HL-60 (cell line): ENCODE results near the gene JPH3.

ENCODE experiments used
- DNase-seq, 2 experiments: peaks; one replicate each; pipeline ENCODE4 v3.0.0-alpha.2; 2010 to 2020; ENCODE audit warnings: low read depth in 1 of 2, low spot score in 1 of 2
- H3K27ac ChIP-seq: fragments of 250-450 bp; sonication (Bioruptor Pico); replicated peaks from 2 replicates; pipeline ENCODE4 v1.5.1; 2020; ENCODE audit warnings: mild to moderate bottlenecking, moderate library complexity
- H3K27me3 ChIP-seq: fragments of 250-450 bp; sonication (Bioruptor Pico); 2 replicates; pipeline ENCODE4 v1.5.1; 2021; ENCODE audit warnings: mild to moderate bottlenecking, moderate library complexity; ENCODE audit not compliant: insufficient read depth, poor library complexity, severe bottlenecking
- H3K4me3 ChIP-seq: replicated peaks from 2 replicates; pipeline ENCODE4 v1.5.1; 2011; ENCODE audit warnings: mild to moderate bottlenecking, control low read depth, low read length; ENCODE audit not compliant: insufficient read depth
- GABPA ChIP-seq: IDR thresholded peaks from 2 replicates; pipeline ENCODE4 v1.6.1; 2012; ENCODE audit warnings: low read depth
- POLR2AphosphoS5 ChIP-seq: IDR thresholded peaks from 2 replicates; pipeline ENCODE4 v1.6.1; 2012; ENCODE audit warnings: low read depth
- SPI1 ChIP-seq: IDR thresholded peaks from 2 replicates; pipeline ENCODE4 v1.6.1; 2012; ENCODE audit warnings: low read depth, mild to moderate bottlenecking, borderline replicate concordance
- TF ChIP-seq, protein P1 (sequence below): IDR thresholded peaks from one replicate; pipeline ENCODE4 v1.5.1; 2011; ENCODE audit warnings: low read length, control low read depth, inconsistent platforms; ENCODE audit not compliant: insufficient read depth
- TF ChIP-seq, protein P2 (sequence below): IDR thresholded peaks from 2 replicates; pipeline ENCODE4 v1.6.1; 2012; ENCODE audit warnings: low read depth; ENCODE audit not compliant: insufficient replicate concordance

The JPH3 gene

DNA sequence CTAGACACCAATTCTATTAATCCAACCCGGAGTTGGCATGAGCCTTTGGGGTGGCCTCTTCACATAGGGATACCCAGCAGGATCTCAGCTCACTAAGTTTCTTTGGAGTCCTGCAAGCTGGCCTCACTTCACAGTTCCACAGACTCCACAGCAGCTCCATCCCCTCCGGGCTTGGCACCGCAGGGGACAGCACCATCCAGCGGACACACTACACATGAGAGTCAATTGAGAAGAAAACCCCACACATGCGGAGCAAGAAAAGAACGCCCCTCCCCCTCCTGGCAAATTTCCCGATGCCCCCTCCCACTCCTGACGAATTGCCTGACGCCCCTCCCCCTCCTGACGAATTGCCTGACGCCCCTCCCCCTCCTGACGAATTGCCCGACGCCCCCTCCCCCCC, 132.3 kb downstream of the JPH3 start:
- no peak overlapping the region for H3K4me3 ChIP-seq
- H3K27me3 ChIP-seq: no peaks in the 10 kb centered on the region
- no peak overlapping the region for H3K27ac ChIP-seq
- no peak for DNase-seq
- TF ChIP-seq SPI1 (no peak), POLR2AphosphoS5 (no peak), GABPA (no peak)
- TF ChIP-seq, protein P1, sequence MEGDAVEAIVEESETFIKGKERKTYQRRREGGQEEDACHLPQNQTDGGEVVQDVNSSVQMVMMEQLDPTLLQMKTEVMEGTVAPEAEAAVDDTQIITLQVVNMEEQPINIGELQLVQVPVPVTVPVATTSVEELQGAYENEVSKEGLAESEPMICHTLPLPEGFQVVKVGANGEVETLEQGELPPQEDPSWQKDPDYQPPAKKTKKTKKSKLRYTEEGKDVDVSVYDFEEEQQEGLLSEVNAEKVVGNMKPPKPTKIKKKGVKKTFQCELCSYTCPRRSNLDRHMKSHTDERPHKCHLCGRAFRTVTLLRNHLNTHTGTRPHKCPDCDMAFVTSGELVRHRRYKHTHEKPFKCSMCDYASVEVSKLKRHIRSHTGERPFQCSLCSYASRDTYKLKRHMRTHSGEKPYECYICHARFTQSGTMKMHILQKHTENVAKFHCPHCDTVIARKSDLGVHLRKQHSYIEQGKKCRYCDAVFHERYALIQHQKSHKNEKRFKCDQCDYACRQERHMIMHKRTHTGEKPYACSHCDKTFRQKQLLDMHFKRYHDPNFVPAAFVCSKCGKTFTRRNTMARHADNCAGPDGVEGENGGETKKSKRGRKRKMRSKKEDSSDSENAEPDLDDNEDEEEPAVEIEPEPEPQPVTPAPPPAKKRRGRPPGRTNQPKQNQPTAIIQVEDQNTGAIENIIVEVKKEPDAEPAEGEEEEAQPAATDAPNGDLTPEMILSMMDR: no peak
- TF ChIP-seq, protein P2, sequence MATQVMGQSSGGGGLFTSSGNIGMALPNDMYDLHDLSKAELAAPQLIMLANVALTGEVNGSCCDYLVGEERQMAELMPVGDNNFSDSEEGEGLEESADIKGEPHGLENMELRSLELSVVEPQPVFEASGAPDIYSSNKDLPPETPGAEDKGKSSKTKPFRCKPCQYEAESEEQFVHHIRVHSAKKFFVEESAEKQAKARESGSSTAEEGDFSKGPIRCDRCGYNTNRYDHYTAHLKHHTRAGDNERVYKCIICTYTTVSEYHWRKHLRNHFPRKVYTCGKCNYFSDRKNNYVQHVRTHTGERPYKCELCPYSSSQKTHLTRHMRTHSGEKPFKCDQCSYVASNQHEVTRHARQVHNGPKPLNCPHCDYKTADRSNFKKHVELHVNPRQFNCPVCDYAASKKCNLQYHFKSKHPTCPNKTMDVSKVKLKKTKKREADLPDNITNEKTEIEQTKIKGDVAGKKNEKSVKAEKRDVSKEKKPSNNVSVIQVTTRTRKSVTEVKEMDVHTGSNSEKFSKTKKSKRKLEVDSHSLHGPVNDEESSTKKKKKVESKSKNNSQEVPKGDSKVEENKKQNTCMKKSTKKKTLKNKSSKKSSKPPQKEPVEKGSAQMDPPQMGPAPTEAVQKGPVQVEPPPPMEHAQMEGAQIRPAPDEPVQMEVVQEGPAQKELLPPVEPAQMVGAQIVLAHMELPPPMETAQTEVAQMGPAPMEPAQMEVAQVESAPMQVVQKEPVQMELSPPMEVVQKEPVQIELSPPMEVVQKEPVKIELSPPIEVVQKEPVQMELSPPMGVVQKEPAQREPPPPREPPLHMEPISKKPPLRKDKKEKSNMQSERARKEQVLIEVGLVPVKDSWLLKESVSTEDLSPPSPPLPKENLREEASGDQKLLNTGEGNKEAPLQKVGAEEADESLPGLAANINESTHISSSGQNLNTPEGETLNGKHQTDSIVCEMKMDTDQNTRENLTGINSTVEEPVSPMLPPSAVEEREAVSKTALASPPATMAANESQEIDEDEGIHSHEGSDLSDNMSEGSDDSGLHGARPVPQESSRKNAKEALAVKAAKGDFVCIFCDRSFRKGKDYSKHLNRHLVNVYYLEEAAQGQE: no peak

DNA sequence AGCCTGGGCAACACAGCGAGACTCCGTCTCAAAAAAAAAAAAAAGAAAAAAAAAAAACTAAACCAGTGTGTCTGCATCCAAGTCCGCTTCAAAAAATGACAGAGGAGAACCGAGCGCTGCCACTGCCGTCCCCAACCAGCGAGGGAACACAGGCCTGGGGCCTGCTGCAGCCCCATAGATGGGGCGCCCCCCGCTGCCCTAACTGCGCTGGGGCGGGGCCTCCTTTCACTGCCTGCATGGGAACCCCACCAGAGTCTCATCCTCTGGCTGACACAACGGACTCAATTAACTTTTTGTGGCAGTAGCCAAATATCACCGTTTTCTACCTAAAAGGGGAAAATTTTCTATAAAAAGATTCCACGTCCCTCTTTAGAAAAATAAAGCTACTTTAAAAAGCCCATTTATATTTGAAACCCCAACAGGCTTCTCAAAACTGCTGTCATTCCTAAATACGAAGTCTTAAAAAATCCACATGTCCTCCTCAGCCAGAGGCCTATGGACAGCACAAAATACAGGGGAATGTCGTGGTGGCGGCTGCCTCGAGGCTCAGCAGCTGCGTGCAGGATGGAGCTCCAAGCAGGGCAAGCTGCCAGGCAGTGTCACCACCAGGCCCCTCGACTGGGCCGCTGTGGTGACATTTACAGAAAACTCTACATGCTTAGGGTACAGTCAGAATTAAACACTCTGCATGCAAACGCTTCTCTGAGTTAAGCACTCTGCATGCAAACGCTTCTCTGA, 133.1 kb downstream of the JPH3 start:
- Histone ChIP-seq H3K27ac (no peak overlapping the region), H3K27me3 (no peaks in the 10 kb centered on the region), H3K4me3 (no peak overlapping the region)
- TF ChIP-seq, protein P1: no peak
- TF ChIP-seq, protein P2: no peak
- no peak for TF ChIP-seq SPI1
- TF ChIP-seq GABPA: no peak
- TF ChIP-seq POLR2AphosphoS5: no peak
- DNase-seq: no peak

DNA sequence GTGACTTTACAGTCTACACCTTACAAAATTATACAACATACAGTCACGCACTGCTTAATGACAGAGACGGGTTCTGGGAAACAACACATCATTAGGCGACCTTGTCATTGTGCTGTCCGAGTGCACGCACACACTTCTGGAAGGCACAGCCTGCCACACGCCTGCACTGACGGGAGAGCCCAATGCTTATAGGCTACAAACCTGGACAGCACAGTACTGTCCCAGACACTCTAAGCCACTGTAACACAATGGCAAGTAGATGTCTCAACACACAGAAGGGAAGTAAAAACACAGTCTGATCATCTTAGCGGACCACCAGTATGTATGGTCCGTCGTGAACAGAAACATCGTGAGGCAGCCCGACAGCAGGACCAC, 133.7 kb downstream of the JPH3 start:
- Histone ChIP-seq H3K27ac (no peak overlapping the region), H3K4me3 (no peak overlapping the region), H3K27me3 (no peaks in the 10 kb centered on the region)
- TF ChIP-seq, protein P1: no peak
- TF ChIP-seq GABPA: no peak
- TF ChIP-seq SPI1: no peak
- TF ChIP-seq, protein P2: no peak
- no peak for TF ChIP-seq POLR2AphosphoS5
- DNase-seq: no peak
